NCI-H69 (cell line): ENCODE results near the gene PTPRJ.
"Not testable (repeated sequence)": the region's sequence is repeated elsewhere in the genome, so short reads cannot be mapped to it uniquely, and the experiment has no call there.

Experiments
- DNase-seq: peaks from one replicate; lab custom pipeline; 2025; lab: John Stamatoyannopoulos, UW

PTPRJ gene

DNA sequence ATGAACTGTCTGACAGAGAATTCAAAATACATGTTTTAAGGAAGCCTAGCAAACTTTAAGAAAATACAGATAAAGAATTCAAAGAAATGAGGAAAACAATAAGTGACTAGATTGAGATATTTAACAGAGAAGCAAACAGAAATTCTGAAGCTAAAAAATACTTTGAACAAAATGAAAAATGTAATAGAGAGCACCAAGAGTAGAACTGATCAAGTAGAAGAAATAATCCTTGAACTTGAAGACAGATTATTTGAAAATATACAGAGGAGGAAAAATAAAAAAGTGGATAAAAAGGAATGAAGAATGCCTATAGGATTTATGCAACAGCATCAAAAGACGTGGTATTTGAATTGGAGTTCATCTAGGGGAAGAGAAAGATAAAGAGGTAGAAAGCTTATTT is 134.4 kb downstream of the PTPRJ start:
- DNase-seq: no peak

DNA sequence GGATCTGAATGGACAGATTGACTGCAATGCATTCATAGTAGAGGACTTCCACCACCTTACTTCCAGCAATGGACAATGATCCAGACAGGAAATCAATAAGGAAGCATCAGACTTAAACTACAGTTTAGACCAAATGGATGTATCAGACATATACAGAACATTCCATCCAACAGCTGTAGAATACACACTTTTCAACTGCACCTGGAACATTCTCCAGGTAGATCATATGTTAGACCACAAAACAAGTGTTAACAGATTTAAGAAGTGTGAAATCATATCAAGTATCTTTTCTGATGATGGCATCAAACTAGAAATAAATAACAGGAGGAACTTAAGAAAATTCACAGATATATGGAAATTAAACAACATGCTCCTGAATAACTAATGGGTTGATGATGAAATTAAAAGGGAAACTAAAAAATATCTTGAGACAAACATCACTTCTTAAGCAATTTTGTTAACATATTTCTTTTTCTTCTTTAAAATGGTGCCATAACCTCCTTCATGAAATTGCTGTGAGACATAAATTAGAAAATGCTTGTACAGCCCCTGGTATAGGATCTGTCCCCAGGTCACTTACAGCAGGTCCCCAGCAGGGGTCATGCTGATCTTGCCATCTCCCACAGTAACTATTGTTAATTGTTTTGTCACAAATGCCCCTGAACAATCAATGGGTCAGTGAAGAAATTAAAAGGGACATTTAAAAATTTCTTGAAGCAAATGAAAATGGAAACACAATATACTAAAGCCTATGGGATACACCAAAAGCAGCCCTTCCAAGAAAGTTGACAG is 136.3 kb downstream of the PTPRJ start:
- DNase-seq: no peak

DNA sequence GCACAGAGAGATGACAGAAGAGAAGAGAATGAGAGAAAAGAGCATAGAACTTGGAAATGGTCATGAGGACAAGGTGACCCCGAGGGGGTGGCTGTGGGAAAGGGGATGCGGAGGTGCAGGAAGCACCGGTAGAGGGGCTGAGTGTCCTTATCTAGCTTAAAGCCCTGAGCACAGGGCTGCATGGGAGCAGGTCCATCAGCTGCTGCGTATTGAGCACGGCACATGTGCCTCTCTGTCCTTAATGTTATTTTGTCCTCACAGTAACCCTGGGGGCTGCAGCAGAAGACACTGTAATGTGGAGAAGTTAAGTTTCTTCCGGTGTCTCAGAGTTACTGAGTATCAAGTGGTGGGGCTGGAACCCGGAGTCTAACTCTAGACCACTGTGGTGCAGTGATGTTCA is 141.9 kb downstream of the PTPRJ start:
- no peak for DNase-seq

DNA sequence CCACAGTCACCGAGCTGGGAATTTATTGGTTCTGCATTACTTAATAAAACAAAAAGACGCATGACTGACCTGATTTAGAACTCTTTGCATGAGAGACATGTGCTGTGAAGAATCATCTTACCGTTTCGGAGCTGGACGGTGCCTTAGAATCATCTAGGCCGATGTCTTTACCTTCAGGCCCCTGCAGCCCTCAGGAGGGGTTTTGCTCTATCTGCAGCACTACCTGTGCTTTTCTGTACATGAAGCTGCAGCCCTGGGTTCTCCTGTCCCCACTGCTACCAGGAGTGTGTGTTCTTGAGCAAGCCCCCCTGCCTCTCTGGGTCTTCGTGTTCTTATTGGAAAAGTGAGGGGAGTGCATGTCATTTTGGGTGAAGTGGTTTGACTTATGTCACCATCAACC is 142.3 kb downstream of the PTPRJ start:
- DNase-seq: no peak

DNA sequence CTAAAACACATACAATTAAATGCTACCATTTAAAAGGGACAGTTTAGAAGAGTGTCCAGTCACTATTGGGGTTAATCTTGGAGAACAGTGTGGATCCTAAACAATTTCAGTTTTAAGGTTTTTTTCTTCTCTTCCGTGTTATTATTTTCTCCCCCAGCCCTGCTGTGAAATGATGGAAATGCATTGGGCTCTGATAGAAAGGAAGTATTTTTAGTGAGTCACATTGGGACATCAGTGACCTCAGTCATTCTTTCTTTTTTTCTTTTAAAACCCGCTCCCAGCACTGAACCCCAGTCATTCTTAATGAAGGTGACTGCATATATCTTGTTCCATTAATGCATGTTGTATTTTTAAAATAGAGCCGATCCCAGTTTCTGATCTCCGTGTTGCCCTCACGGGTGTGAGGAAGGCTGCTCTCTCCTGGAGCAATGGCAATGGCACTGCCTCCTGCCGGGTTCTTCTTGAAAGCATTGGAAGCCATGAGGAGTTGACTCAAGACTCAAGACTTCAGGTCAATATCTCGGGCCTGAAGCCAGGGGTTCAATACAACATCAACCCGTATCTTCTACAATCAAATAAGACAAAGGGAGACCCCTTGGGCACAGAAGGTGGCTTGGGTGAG is 143.0 kb downstream of the PTPRJ start:
- no peak for DNase-seq

DNA sequence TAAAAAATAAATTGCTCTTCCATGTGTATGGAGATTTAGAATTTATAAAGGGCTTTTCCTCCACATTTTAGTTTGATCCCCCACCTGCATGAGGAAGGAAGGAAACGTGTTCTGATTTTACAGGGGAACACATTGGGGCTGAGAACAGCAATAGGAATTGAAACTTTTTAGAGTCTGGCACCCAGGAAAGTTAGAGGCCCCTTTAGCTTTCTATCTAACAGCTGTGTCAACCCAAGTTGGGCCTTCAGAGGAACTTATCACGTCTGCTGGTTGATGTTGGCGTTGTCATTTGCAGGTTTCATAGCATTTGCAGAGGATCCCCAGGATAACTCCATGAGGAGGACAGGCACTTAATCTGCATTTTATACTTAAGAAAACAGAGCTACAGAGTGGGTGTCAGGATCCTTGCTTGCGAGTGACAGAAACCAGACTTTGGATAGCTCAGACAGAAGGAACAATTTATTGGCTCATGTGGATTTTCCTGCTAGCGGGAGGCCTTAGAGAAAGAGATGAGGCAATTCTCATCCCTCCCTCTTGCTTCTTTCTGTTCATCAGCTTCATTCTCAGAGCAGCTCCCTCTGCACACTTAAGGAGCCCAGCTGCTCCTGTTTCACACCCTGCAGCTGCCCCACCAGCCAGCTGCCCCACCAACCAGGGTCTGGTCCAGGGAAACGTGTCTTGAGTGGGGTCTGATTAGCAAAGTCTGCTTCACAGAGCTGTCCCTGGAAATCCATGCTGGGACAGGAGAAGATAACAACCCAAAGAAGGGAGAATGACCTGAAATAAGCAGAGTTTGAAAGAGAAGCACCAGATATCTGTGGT is 143.8 kb downstream of the PTPRJ start:
- no peak for DNase-seq

DNA sequence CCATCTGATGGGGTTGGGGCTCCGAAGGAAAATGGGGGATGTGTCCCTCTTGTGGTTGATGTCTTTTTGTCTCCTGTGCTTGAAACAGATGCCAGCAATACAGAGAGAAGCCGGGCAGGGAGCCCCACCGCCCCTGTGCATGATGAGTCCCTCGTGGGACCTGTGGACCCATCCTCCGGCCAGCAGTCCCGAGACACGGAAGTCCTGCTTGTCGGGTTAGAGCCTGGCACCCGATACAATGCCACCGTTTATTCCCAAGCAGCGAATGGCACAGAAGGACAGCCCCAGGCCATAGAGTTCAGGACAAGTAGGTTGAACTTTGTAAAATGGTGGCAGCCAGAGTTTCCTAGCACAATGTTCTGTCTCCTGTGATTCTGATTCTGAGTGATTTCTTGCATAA is 144.5 kb downstream of the PTPRJ start:
- no peak for DNase-seq

DNA sequence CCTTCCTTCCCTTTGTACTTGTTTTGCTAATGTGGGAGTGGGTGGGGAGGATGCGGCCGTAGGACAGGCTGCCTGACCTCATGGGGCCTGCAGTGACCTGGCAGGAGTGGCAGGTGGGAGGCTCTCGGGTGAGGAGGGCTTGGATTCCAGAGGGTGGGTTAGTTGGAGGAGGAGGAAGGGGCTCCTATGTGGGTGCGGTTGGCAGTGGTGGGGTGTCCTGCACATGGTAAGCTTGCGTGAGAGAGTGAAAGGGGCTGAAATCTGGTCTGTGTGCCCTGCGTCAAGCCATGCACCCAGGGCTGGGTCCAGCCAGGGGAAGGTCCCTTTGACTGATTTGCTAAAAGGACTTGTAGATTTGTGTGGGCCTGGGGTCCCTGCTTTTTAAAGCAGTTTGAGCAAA is 145.5 kb downstream of the PTPRJ start:
- no peak for DNase-seq

DNA sequence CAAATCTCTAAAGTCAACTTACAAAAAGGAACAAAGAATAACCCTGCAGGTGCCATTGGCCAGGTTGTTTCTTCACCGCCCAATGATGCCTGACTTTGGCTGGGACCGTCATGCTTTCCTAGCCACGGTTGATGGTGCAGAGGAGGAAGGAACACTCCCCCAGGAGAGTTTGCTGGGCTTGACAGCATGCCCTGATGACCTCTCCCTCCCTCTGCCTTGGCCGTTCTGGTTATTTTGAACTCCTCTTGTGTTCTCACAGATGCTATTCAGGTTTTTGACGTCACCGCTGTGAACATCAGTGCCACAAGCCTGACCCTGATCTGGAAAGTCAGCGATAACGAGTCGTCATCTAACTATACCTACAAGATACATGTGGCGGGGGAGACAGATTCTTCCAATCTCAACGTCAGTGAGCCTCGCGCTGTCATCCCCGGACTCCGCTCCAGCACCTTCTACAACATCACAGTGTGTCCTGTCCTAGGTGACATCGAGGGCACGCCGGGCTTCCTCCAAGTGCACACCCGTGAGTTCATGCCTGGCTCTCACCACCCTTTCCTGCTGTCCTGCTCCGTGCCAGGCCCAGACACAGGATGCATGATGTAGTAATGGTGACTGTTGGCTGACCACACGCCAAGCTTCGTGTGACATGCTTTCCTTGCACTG is 147.3 kb downstream of the PTPRJ start:
- DNase-seq: no peak

DNA sequence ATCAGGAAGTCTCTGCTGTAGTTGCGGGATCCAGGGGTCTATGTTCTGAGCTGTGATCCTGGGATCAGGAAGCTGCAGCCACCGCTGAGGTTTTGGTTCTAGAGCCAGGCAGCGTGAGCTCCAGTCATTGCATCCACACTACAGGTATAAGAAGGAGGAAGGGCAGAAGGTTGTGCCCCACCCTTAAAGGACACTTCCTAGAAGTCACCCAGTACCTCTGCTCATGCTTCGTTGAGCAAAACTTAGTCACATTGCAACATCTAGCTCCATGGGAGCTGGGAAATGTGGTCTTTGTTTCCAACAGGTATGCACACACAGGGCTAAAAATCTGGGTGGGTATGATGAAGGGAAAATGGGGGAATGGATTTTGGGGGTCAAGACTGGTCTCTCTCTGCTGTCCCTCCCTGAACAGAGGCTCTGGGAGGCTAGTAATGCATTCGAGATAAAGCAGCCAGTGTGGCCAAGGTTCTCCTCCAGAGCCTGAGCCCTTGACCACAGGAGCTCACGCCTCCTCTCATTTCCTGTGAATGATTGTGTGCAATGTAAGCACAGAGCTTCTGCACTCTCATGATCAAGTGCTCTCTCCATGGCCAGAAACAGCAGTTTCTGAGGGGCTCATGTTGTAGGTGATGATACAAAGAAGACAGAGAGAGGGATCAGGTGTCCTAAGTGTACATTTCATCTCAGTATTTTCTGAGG is 149.5 kb downstream of the PTPRJ start:
- DNase-seq: no peak

DNA sequence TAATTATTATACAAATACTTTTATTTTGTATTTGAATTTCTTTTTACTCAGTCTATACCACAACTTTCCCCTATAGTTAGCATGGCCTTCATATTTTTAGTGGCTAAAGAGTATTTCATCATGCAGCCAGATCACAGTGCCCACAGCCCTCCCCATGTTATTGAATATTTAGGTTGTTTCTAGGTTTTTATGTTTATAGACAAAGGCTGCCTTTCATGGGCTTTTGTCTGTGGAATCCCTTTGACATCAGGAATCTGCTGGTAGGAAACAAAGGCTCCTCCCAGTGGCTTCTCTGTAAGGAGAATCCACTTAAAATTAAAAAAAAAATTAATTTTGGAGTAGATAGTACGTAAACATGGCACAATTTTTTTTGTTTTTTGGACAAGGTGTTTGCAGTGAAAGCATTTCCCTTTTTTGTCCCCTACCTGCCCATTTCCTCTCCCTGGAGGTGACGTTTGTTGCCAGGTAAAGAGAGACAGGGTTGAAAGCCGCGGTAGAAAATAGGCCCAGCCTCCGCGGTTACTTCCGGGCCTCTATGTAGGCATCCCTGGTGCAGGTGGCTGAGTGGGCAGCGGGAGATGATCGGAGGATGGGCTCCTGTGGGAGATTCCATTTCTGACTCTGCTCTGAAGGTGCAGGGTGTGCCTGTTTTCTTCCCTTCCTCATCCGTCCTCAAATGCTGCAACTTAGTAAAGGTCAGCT is 154.0 kb downstream of the PTPRJ start:
- no peak for DNase-seq

DNA sequence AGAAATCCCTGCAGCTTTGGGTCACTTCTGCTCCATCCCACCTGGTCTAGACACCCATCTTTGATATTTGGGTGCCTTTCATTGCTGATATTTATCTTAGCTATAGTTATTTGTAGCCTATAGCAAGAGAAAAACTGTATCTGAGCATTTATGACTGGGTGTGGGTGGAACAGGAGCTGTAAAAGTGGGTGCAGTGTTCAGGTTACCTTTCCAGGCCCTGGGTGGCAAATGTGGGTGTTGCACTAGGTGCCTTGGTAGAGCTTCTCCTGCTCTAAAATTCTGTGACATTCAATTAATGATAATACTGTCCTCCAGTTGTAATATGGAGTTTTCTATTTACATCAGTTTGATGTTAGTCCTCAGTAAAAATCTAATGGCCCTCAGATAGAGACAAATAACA is 157.9 kb downstream of the PTPRJ start:
- DNase-seq: no peak

DNA sequence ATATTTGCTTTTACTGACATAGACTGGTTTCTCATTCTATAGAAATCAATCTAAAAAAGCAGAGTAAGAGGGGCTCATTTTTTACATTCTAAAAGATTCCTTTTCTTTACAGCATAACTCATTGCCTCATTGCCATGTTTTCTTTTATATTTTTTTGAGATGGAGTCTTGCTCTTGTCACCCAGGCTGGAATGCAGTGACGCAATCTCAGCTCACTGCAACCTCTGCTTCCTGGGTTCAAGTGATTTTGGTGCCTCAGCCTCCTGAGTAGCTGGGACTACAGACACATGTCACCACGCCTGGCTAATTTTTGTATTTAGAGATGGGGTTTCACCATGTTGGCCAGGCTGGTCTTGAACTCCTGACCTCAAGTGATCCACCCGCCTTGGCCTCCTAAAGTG is 159.5 kb downstream of the PTPRJ start:
- DNase-seq: not testable (repeated sequence)

DNA sequence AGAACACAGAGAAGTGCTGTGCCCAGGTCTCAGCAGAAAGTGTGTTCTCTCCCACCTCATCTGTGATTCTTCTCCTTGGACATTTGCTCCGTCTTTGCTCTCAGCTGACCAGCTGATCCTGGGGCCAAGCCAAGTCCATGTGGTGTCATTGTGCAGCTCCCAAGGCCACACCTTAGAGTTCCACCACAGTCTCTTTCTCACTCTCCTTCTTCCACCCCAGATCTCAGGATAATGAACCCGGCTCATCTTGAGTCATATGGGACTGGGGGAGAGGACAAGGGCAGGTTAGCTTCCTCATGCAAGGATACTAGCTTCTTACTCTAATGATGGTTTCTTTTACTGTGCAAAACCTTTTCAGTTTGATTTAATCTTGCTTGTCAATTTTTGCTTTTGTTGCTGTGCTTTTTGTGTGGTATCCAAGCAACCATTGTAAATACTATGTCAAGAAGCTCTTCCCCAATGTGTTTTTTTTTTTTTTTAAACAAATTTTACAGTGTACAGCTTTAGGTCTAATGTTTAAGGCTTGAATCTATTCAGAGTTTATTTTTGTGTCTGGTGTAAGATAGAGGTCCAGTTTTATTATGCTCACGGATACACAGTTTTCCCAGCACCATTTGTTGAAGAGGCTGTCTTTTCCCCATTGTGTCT is 161.2 kb downstream of the PTPRJ start:
- no peak for DNase-seq

DNA sequence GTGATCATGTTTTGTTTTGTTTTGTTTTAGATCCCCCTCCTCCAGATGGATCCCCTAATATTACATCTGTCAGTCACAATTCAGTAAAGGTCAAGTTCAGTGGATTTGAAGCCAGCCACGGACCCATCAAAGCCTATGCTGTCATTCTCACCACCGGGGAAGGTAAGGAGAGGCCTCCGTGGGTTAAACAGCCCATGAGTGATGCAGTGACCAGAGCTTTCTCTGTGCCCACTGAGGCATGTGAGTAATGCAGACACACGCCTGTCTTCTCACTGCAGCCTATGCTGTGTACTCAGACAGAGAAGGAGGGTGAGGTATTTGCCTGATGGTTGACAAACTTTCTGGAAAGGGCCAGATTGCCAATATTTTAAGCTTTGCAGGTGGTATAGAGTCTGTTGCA is 162.5 kb downstream of the PTPRJ start:
- no peak for DNase-seq

DNA sequence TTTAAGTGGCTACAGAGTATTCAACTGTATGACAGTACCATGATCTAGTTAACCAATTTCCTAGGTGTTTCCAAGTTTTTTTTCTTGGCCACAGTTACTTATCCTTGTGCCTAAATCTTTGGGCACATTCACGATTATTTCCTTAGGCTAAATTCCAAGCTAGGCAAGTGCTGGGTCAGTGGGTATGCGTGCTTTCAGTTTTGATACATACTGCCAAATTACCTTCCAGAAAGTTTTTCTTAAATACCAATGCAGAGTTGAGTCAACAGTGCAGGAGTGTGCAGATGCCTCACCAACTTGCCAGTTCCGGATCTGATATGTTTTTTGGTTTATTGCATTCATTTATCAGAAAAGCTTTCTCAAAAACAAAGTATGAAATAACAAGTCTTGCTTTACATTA is 168.4 kb downstream of the PTPRJ start:
- no peak for DNase-seq

DNA sequence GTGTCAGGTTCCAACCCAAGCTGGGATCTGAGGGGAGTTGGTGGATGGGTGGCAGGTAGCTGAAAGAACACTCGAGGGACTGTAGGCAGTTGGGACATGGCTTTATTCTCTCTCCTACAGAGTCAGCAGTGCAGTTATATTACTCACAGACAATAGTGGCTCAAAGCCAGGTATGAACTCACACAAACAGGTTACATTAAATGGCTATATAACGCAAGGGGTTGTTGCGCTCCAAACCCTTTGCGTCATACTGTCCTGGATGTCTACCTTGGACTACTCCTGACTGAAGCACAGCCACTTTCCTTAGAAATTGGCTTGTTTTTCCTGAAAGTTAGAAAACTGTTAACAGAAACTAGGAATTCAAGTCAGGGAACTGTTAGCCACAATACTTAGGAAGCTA is 169.9 kb downstream of the PTPRJ start:
- no peak for DNase-seq

DNA sequence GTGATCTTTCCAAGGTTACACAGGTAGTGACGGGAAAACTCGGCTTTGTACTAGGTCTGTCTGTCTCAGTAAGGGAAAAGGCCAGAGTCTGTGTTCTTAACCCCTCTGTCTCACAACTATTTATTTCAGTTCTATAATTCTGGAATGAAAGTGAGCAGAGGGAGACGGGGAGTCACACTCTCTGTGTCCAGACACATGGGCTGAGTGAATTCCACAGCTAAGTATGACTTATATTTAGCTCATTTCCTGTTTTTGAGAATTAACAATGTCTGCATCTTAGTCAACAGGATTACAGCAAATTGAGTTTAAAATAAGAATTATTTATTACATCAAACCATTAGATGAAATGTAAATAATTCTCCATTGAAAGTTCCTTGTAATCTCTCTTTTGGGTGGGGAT is 173.8 kb downstream of the PTPRJ start:
- no peak for DNase-seq

DNA sequence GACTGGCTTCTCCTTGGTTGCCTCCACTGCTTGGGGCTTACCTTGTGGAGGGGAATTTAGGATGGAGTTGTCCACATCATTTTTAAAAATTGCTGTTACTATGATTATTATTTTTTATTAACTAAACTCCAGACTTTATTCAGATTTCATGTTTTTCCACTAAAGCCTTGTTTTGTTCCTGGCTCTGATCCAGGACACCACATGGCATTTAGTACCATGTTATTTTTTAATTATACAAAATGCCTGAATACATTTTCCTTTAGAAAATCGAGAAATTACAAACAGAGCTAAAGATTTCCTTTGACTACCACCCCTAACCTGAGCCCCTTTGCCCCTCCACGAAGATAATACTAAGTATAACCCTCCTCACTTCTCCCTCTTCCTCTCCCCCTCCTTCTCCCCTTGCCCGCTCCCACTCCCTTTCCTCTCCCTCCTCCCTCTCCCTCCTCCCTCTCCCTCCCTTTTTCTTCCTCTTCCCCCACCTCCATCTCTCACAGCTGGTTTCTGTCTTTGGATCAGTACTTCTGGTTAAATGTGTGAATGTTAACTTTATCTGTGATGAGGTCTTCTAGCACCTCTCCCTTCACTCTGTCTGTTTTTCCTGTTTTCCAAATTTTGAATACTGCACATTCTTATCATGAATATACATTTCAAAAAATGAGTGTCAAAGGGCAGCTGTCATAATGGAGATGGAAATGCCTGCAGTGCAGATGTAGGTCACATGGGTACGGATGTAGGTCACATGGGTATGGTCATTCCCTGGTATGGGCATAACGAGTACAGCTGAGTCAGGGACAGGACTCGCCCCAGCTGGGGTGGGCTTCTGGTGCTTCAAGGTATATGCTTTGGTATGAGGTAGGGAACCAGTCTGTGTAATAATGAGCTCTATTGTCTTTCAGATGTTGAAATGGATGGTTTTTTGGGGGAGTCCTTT is 181.9 kb downstream of the PTPRJ start:
- no peak for DNase-seq

DNA sequence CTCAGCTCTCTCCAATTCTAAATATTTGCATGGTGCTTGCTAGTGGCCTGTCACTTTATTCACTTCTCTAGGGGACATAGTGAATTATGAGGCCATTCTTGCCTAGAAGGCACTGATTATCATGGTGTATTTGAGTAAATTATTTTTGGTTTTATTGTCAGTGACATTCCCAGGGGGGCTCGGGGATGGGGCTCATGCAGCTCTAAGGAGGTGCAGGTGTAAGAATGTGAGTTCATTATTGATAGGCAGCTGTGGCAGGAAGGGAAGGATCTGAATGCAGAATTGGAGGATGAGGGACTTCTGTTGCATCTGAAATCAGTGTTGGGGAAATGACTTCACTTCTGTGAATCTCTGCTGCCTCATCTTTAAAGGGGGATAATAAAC is 182.5 kb downstream of the PTPRJ start:
- no peak for DNase-seq
